ENCODE results near the gene BCLAF1.
"Not testable (repeated sequence)": the region's sequence is repeated elsewhere in the genome, so short reads cannot be mapped to it uniquely, and the experiment has no call there.

GRCh38 chr6:136224974-136225373 is 64.7 kb downstream of the BCLAF1 start:
- not testable (repeated sequence) for TF ChIP-seq POLR2A, POLR2AphosphoS5 (IDR thresholded peaks at IDR 0.05)
